Endothelial cell (in vitro differentiated cells): Measurements from ENCODE around the gene ACSF3. TPM values are rescaled to one million over a fixed set of nuclear protein-coding genes. Genes with fewer than 3 reads are reported as not detected.

Experiments
- DNase-seq: peaks from one replicate; pipeline ENCODE4 v3.0.0; 2021; ENCODE audit warnings: low spot score
- H3K27ac Mint-ChIP-seq: one replicate; pipeline ENCODE4 v1.8.0; 2021; ENCODE audit warnings: mixed read lengths, inconsistent platforms; ENCODE audit not compliant: unreplicated experiment
- H3K27me3 Mint-ChIP-seq: one replicate; pipeline ENCODE4 v1.8.0; 2021; ENCODE audit warnings: mild to moderate bottlenecking, moderate library complexity, mixed read lengths, inconsistent platforms; ENCODE audit not compliant: unreplicated experiment
- H3K36me3 Mint-ChIP-seq: one replicate; pipeline ENCODE4 v1.8.0; 2021; ENCODE audit warnings: mild to moderate bottlenecking, low read depth, mixed read lengths, inconsistent platforms; ENCODE audit not compliant: unreplicated experiment
- H3K4me1 Mint-ChIP-seq: one replicate; pipeline ENCODE4 v1.8.0; 2021; ENCODE audit warnings: mild to moderate bottlenecking, mixed read lengths, inconsistent platforms; ENCODE audit not compliant: unreplicated experiment
- H3K4me3 Mint-ChIP-seq: one replicate; pipeline ENCODE4 v1.8.0; 2021; ENCODE audit warnings: mild to moderate bottlenecking, mixed read lengths, inconsistent platforms; ENCODE audit not compliant: unreplicated experiment
- H3K9me3 Mint-ChIP-seq: one replicate; pipeline ENCODE4 v1.8.0; 2021; ENCODE audit warnings: mixed read lengths, inconsistent platforms; ENCODE audit not compliant: unreplicated experiment
- CTCF ChIP-seq: fragments of 200-600 bp; sonication (generic); IDR thresholded peaks from one replicate; pipeline ENCODE4 v1.5.0; 2021; ENCODE audit warnings: antibody characterized with exemption; ENCODE audit not compliant: unreplicated experiment
- total RNA-seq: library from RNA; stranded (reverse); fragmentation: NEBNext Ultra II Directional; extraction: Animal tissue kit (Norgen Biotek cat#: 25700); gene quantifications from one replicate; pipeline ENCODE4 v1.2.1, GENCODE V29; 2021; ENCODE audit not compliant: unreplicated experiment

ACSF3 gene
- total RNA-seq, 1 donor from 2014 or later: 28.2 TPM

GRCh38 chr16:89145406-89146161 is 51.9 kb downstream of the ACSF3 start:
- peaks cover 8% of the 10 kb centered on the region for H3K9me3 Mint-ChIP-seq
- H3K27ac Mint-ChIP-seq: no peak overlapping the region
- no peak for DNase-seq
- H3K27me3 Mint-ChIP-seq: peaks cover 11% of the 10 kb centered on the region
- no peak overlapping the region for H3K4me3 Mint-ChIP-seq
- H3K36me3 Mint-ChIP-seq: peaks cover 32% of the 10 kb centered on the region
- no peak for TF ChIP-seq CTCF
- H3K4me1 Mint-ChIP-seq: no peaks in the 10 kb centered on the region

GRCh38 chr16:89146211-89147005 is 52.8 kb downstream of the ACSF3 start:
- peaks cover 8% of the 10 kb centered on the region for H3K9me3 Mint-ChIP-seq
- peaks cover 39% of the 10 kb centered on the region for H3K36me3 Mint-ChIP-seq
- TF ChIP-seq CTCF: no peak
- H3K27ac Mint-ChIP-seq: no peak overlapping the region
- no peaks in the 10 kb centered on the region for H3K4me1 Mint-ChIP-seq
- DNase-seq: no peak
- peaks cover 8% of the 10 kb centered on the region for H3K27me3 Mint-ChIP-seq
- H3K4me3 Mint-ChIP-seq: no peak overlapping the region

GRCh38 chr16:89147085-89147817 is 53.6 kb downstream of the ACSF3 start:
- no peak for DNase-seq

GRCh38 chr16:89149386-89149785 is 55.7 kb downstream of the ACSF3 start:
- H3K9me3 Mint-ChIP-seq: peaks cover 8% of the 10 kb centered on the region

More at GRCh38 chr16:89147085-89147817, 53.6 kb downstream of the ACSF3 start:
- Mint-ChIP-seq H3K36me3 (peaks cover 43% of the 10 kb centered on the region), H3K27me3 (peaks cover 11% of the 10 kb centered on the region), H3K9me3 (peaks cover 8% of the 10 kb centered on the region), H3K4me1 (no peaks in the 10 kb centered on the region), H3K27ac (no peak overlapping the region), H3K4me3 (peak overlapping the region; percentile 16)
- TF ChIP-seq CTCF: no peak

More at GRCh38 chr16:89149386-89149785, 55.7 kb downstream of the ACSF3 start:
- H3K27ac Mint-ChIP-seq: no peak overlapping the region
- no peaks in the 10 kb centered on the region for H3K4me1 Mint-ChIP-seq
- H3K36me3 Mint-ChIP-seq: peaks cover 46% of the 10 kb centered on the region
- no peak for DNase-seq
- TF ChIP-seq CTCF: no peak
- peaks cover 8% of the 10 kb centered on the region for H3K27me3 Mint-ChIP-seq
- H3K4me3 Mint-ChIP-seq: peak overlapping the region; percentile 52
